NCI-H510A treated with DMSO at 0.1 percent for 48 hours (cell line): ENCODE results near the gene NEUROD2.

Source experiments
- DNase-seq: peaks from one replicate; lab custom pipeline; 2025; lab: John Stamatoyannopoulos, UW

Gene NEUROD2

DNA sequence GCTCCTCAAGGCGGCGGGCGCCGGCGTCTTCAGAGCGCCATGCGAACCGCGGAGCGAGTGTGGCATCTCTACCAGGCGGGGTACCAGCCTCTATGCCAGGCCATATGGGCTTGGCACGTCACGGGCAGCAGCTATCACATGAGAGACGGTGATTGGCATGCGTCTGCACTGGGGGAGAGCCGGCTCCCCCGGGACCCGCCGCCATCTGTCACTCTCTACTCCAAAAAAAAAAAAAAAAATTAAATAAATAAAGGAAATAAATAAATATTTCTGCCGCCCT, at the start of gene NEUROD2:
NEUROD2 (minus strand) TSS at position 70 of the 280 bp plus-strand sequence. CDS start 1,321 bp downstream, outside the sequence.
- DNase-seq: no peak

GRCh38 chr17:39655105-39655504, 47.4 kb upstream of the NEUROD2 start:
- no peak for DNase-seq

- peak; percentile 53 for DNase-seq
These were observed 46.1 kb upstream of the NEUROD2 start for GRCh38 chr17:39653662-39654331.

DNA sequence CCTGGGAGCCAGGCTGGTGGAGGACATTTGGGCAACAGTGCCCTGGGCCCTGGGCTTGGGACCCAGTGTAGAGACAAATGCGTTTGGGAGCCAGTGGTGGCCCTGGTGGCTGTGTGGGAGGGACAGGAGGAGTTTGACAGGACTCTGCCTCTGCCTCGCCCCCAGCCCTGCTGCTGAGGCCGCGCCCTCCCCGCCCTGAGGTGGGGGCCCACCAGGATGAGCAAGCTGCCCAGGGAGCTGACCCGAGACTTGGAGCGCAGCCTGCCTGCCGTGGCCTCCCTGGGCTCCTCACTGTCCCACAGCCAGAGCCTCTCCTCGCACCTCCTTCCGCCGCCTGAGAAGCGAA, 45.6 kb upstream of the NEUROD2 start:
- DNase-seq: no peak

GRCh38 chr17:39652587-39653315, 45.0 kb upstream of the NEUROD2 start:
- DNase-seq: no peak

- no peak for DNase-seq
These were observed 44.3 kb upstream of the NEUROD2 start for GRCh38 chr17:39651923-39652586.

- DNase-seq: no peak
These were observed 42.4 kb upstream of the NEUROD2 start for GRCh38 chr17:39650121-39650579.

- no peak for DNase-seq
These were observed 41.1 kb upstream of the NEUROD2 start for GRCh38 chr17:39648616-39649366.

DNA sequence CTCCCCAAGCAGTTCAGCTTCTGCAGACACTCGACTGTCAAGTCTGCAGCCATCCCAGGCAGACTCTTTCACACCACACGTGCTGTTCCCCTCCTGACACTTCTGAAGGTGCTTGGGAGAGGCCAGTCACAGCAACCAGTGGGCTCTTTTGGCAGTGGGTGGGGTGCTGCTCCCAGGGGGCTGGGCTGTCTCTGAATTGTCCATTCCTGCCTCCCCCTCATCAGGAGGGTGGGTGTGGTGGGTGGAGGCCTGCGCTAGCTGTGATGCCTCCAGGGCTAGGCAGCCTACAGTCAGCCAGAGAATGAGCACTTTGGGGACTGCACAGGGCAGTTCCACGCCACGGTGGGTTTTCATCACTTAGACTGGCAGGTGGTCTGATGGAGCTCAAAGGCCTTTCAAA, 39.5 kb upstream of the NEUROD2 start:
- no peak for DNase-seq

DNA sequence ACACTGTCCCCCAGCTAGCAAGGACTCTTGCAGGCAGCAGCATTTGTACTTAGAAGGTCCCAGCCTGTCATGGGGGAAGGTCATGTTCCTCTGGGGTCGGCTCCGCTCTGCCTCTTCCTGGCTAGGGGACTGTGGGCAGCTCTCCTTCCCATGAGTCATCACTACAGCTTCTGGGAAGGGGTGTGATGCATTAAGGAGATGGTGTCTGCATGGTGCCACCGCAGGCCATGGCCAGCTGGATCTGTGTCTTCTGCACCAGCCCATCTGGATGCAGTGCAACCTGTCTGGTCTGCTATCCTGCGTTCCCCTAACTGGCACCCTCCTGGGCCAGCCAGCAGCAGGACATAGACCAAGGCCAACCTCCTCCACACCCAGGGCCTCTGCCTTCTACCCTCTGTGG, 35.6 kb upstream of the NEUROD2 start:
- no peak for DNase-seq

DNA sequence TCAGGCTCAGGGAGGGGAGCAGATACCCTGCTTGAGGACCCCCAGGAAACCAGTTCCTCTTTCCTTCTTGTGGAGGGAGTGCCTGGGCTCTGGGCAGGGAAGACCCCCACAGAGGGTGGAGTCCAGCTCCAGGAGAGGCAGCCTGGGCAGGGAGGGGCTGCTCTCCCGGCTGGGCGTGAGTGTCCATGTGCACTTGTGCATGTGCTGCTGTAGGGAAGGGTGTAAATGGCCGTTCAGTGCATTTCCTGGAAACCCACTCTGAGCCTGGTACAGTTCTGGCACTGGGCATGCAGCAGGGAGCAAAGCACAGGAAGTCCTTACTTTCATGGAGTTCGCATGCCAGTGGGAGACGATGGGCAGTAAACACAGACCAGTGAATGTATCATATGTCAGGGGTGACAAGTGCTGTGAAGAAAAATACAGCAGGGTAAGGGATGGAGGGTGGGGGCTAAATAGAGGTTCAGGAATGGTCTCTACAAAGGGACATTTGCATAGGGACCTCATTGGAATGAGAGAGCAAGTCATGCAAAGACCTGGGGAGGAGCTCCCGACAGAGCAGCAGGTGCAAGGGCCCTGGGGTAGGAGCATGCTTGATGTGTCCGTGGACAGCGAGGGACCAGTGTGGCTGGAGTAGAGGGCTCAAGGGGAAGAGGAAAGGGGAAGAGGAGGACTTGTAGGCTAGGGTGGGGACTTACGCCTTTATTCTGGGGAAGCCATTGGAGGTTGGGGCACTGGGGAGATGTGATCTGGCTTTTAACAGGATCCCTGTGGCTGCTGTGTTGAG, 34.8 kb upstream of the NEUROD2 start:
- DNase-seq: no peak

GRCh38 chr17:39641883-39642282, 34.2 kb upstream of the NEUROD2 start:
- DNase-seq: no peak

DNA sequence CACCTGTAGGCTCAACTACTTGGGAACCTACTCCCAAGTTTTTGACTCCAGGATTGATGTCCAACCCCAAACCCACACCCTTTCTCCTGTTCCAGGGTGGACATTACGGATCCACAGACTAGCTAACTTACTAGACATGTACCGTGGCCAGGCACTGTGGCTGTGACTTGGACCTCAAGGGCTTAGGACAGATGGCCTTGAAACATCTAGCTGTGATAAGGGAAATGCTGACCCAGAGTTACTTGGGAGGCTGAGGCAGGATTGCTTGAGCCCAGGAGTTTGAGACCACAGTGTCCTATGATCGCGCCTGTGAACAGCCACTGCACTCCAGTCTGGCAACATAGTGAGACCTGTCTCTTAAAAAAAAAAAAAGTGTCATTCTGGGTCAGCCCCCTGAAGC, 33.4 kb upstream of the NEUROD2 start:
- DNase-seq: no peak

DNA sequence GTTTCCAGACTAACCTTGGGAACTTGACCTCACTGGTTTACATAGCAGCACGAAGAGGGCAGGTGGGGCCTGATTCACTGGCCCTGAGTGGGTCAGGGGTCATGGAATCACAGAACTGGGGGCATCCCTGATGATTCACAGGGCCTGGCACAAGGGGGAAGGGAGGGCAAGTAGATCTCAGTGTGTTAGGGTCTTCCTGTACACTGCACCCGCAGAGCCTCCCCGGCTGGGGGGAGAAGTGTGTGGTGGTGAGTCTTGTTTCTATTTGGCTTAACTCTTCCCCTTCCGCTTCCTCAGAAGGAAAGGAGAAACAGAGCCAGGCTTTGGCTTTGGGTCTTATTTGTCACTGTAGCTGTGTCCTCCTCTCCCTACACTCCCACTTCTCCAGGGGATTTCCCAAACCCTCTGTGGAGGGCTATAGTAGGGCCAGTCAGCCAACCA, 32.9 kb upstream of the NEUROD2 start:
- no peak for DNase-seq

DNA sequence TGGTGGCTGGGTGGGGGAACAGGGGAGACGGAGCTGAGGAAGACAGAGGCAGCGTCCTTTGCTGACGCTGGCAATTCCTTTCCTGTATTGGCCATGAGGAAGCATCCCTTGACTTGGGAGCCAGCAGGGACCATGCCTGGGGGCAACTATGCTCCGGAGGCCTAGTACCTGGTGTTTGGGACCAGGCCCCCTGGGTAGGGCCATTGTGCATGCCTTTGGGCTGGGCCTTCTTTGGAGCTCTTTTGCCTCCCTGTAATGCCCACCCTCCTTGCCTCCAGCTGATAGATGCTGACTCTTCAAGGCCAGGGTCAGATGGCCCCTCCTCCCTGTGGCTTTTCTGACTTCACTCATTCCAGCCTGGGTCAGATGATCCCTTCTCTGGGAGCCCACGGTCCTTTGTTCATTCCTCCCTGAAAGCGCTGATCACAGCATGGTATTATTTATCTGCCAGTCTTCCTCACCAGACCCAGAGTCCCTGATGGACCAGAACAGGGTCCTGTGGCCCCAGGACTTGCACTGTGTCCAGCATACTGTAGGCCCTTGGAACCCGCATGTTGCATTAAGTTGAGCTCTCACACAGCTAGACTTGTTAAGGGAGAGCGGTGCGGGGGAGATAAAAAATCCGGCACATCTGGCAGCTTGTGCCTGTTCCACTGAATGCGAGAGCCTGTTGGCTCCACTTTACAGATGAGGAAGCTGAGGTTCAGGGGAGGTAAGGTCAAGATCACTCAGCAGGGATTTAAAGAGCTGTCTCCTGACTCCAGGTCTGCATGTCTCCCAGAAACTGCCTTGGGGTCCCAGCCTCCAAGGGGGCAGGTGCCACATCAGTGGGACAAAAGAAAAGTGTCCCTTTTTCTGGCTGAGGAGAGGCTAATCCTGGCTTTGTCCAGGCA, 32.1 kb upstream of the NEUROD2 start:
- no peak for DNase-seq

- DNase-seq: no peak
These were observed 31.3 kb upstream of the NEUROD2 start for GRCh38 chr17:39639043-39639442.

DNA sequence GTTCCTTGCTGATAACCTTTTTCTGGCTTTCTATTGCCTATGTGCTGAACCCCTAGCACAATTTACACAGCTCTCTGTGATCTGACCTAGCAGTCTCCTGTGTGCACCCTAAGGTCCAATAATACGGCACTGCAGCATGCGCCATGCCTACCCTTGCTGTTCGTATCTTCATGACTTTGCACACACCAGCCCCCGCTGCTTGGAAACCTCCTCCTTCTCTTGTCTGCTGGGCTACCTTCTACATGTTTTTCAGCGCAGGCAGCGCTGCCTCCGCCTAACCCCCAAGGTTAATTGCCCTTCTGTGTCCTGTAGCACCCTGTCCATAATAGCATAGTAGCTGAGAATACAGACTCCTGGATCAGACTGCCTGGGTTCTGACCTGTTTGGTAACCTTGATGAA, 30.6 kb upstream of the NEUROD2 start:
- DNase-seq: no peak

DNA sequence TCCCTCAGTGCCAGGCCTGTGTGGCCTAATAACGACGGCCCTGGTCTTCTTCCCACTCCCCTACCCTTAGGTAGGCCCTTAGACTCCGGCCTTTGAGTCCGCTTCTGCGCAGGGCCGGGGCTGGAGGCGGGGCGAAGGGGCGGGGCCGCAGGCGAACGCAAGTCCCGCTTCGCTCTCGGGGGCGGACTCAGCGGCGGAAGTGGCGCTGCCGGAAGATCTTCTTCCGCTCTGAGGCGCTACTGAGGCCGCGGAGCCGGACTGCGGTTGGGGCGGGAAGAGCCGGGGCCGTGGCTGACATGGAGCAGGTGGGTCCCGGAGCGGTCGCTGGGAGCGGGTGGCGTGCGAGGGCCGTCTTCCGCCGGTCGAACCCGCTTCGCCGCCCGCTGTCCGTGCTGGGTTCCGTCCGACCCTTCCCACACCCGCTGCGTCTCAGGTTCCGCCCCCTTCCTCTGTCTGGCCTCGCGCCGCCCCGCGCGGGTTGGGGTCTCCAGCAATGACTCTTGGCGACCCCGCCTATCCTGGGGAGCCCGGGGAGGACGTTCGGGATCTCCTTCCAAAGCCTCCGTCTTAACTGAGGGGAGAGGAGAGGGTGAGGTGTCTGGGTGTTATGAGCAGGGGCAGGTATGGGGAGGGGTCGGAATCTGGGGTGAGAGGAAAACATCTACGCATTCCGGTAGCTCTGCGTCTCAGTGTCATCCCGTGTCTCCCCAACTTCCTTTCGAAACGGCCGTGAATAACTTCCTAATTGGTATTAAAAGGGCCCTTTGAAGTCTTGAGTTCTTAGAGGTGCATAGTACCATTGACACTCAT, 29.4 kb upstream of the NEUROD2 start, which contains the start of gene STARD3:
STARD3 (plus strand) TSS at position 218 of the 810 bp plus-strand sequence. CDS start 16,388 bp downstream, outside the sequence.
- peak; percentile 66 for DNase-seq

GRCh38 chr17:39636587-39636926, 28.8 kb upstream of the NEUROD2 start:
- DNase-seq: no peak
